HG03108 (cell line): ENCODE measurements around the gene MXD4.
"Not testable (repeated sequence)": the region's sequence is repeated elsewhere in the genome, so short reads cannot be mapped to it uniquely, and the experiment has no call there.

ENCODE experiments used
- ATAC-seq: cut with Tn5 transposase; IDR thresholded peaks from one replicate; pipeline ENCODE4 v1.9.1; 2021; ENCODE audit warnings: moderate library complexity; ENCODE audit not compliant: unreplicated experiment

MXD4 gene

DNA sequence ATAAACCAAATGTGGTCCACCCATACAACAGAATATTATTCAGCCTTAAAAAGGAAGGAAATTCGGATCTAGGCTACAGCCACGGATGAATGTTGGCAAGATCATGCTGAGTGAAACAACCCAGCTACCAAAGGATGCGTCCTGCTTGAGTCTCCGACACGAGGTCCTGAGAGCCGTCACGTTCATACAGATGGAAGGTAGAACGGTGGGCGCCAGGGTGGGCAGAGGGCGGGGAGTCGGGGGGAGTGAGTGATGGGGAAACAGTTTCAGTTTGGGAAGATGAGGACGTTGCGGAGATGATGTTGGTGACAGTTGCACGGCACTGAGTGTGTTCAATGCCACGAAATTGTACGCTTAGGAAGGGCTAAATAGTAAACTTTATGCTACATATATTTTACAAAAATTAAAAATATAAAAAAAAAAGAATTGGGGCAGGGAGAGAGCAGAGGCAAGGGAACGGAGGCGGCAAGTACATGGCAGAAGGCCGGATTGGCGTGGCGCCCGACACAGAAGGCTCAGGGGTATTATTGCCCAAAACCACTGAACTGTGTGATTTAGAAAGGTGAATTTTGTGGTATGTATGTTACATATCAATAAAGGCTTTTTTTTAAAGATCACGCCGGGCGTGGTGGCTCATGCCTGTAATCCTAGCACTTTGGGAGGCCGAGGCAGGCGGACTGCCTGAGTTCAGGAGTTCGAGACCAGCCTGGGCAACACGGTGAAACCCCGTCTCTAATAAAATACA lies 14.8 kb upstream of the MXD4 start:
- ATAC-seq = no peak

DNA sequence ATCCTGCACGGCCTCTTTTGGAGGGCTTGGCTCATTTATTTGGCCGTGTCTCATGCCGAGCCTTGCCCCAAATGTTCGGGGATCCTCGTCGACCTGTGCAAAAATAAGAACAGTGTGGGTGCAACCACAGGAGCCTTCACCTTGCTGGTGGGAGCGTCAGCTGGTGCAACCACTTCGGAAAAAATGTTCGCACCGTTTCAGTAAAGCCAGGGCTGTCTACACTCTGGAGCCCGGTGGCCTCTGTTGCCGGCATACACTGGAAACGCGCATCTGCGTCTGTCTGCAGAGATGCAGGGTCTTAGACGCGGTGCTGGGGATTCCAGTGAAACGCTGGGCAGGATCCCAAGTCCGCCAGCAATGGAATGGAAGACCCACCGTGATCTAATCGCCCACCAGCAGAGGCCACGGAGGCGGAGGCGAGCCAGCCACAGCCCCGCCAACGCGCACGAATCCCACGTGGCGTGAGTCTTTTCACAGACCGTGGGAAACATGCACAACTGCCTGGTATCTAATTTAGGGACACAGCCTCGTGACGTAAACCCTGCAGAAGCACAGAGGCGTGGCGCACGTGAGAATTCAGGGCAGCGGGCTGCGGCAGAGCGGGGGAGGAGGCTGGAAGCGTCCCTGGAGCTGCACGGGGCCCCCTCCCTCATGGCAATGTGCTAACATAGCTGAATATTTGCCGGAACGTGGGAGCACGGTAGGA lies 13.8 kb upstream of the MXD4 start:
- no peak for ATAC-seq

DNA sequence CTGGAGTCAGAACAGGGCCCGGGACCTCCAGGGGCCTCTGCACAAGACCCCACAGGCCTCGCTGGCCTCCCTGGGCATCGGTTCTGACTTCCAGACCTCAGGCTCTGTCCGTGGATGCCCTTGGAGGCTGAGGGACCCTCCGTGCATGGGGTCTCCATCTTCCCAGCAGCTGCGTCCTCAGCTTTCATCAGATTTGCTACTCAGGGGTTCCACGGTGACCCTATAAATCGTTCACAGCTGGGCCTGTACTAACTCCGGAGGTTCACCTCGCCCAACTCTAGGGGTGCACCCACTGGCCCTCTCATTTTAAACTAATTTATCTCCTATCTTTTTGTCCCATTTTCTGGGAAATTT lies 13.1 kb upstream of the MXD4 start:
- not testable (repeated sequence) for ATAC-seq

DNA sequence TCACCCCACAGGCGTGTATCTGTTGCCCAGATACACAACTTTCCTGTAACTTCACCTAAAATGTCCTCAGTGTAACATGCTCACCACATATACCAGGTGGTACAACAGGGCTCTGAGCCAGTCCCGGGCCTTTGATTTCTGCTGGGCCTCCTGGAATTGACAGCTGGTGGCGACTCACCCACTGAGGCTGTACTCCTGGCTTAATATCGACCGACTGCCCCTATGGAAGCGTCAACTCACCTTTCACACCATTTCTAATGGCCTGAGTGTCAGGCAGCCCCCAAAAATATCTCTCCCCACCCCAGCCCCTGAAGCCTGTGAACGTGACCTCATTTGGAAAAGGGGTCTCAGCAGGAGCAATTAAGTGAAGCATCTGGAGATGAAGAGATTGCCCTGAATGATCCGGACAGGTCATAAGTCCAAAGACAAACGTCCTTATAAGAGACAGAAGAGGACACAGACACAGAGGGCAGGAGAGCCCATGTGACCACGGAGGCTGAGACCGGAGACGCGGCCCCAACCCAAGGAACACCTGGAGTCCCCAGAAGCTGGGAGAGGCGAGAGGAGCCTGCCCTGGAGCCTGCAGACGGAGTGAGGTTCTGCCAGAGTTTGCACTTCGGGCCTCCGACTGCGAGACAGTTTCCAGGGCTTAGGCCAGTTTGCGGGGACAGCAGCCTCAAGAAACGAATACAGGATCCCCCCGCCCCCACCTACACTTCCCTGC lies 12.6 kb upstream of the MXD4 start:
- no peak for ATAC-seq

DNA sequence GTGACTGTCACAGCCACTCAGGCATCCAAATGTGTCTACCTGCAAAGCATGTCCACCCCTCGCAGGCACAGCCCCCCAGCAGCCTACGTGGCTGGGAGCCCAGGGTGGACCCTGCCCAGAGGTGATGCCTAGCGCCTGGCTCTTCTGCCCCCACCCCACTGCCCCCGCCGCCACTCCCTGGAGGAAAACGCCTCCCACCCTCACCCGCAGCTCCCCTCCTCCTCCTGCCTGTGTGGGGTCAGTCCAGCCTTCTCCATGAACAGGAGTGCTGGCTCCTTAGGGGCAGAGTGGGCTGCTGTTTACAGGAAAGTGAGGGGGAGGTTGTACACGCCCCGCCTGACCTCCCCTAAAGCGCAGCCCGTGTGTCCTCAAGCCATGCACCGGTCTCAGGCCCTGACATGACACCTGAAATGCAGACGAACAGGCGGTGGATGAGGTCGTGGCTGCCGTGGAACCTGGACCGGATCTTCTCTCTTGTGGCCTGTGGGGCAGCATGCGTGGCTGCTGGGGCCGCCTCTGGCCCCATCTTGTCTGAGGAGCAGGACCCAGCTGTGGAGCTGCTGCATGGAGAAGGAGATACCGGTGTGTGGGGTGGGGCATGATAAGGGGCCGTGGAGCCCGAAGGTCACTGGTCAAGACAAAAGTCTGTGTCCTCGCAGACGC lies 11.9 kb upstream of the MXD4 start:
- no peak for ATAC-seq

DNA sequence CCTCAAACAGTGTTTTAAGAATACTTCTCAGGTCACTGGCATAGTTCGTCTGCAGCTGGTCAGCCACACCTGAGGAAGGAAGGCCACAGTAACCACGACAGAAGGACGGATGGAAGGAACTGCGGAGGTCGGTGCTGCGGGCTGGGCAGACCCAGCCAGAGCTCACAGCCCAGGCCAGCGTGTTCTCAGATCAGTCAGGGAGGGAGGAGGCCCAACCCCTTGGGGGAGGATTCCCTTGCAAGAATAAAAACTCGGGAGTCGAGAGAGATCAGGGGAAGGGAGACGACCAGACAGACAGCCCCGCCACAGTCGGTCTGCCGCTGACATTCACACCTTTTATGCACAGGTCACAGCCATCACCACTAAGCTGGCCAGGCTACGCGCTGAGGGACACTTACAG lies 11.3 kb upstream of the MXD4 start:
- ATAC-seq = no peak

DNA sequence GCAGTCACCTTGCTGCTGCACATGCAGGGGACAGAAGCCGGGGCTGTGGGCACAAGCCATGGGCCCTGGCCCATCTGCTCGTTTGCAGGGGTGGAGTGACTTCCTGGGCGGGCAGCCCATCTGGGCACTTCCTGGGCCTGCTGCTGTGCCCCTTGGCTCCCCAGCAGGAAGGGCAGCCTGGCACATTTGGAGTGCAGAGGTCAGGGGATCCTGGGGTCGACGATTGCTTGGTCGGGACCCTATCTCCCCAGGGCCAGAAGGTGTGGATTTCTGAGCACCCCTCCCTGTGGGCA lies 10.9 kb upstream of the MXD4 start:
- no peak for ATAC-seq

DNA sequence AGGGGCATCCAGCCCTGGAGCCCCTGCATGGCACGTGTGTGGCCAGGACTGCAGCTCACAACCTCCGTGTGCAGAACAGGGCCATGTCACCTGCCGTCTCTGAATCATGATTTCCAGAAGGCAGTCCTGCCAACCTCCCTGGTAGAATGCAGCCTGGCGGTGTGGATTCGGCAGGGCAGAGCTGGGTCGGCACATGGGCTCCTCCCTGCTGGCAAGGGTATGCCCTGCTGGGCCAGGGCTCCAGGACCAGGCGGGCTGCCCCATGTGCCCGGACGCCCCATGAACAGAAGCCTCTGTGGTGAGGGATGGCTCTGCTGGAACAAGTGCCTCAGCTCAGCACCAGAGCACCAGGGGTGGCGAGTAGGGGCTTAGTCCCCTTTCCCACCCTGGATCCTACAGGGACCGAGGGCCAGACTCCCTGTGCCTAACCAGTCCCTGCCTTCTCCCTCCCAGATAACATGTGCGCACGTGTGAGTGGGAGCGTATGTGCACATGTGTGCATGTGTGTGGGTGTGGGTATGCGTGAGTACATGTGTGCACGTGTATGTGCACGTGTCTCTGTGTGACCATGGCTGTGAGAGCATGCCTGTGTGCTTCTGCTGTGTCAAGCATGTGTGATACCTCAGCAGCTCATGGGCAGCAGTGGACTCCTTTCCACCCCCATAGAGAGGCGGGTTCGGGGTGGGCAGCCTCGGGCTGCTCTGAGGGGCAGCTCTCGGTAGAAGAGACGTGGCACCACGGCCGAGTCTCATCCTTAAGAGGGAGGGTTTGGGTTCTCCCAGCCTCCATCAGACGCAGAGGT lies 10.3 kb upstream of the MXD4 start:
- no peak for ATAC-seq

DNA sequence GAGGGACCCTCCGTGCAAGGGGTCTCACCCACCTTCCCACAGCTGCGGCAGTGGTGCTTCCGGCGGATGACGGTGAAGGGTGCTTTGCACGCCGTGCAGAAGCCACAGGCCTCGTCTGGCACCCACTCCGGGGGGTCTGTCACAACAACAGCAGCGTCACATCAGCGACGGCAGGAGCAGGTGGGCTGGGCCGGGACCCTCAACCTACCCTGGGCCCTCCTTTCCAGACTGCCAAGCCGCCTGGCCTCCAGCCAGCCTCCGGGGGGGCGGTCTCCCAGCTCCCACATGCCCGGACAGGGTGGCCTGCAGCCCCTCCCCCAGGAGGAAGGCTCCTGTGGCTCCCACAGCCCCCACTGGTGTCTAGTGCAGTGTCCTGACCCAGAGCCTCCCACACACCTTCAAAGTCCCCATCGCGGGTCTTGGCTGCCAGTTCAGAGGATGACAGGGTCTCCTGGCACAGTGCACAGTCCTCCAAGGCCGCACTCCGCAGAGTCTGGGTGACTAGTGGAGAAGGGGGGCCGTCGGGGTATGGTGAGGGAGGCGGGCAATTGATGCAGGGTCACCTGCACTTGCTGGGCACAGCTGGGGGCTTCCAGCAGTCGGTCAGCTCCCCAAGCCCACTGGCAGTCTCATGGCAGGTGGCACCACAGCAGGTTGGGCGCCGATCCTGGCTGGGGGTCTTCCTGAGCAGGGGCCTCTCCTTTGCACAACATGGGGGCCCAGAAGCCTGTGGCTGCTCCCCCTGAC lies 9.5 kb upstream of the MXD4 start:
- ATAC-seq = no peak

DNA sequence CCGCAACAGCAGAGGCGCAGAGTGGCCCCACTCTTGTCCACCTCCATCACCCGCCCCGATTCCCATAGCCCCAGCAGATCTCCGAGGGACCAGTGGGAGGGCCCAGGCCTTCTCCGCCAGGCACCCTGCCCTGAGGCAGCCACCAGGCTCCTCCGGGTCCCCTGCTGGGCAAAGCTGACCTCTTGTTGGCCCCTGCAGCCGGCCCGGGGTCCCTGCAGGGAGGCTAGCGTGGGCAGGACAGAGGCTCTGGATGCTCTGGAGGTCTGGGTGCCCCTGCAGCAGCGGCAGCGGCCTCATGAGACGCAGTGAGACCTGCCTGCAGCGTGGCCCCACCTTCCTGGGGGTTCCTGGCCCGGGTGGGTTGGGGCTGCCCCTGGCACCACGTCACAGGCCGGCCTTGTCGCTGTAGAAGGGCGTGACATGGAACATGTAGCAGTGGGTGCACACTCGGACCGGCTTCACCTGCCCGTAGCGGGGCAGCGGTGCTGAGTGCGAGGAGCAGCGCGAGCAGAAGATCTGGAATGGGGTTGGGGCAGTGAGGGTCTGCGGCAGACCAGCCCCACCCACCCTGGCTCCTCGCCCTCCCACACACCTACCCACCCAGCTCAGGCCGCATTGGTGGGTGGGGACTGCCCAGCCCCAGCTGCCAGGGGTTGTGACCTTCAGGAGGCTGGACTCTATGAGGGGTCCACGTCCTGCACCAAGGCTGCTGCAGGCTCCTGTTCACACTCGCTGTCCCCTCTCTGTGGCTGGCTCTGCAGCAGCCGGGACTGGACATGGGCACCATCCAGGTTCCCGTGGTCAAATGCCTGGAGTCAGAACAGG lies 8.6 kb upstream of the MXD4 start:
- ATAC-seq = no peak

DNA sequence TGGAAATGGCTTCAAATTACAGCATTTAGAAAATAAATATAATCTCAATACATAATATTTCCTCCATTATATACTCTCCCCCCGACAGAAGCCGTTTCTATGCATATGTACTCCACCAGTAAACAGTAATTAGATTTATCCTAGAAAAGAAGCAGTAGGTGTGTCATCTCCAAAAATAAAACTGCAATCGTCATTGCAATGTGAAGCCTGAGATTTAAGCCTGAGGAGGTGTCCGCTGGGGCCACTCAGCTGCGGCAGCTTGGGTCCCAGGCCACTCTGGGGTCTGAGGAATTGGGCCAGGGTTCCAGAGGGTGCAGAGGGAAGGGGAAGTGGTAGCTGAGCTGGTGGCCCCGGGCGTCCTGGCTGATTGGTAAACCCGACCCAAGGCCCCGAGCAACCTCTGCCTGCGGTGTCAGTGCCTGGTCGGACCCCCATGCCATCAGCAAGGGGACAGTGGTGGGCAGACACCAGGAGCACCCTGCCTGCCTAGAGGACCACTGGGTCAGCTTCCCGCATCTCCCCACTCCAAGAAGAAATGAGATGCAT lies 7.8 kb upstream of the MXD4 start:
- ATAC-seq = no peak

DNA sequence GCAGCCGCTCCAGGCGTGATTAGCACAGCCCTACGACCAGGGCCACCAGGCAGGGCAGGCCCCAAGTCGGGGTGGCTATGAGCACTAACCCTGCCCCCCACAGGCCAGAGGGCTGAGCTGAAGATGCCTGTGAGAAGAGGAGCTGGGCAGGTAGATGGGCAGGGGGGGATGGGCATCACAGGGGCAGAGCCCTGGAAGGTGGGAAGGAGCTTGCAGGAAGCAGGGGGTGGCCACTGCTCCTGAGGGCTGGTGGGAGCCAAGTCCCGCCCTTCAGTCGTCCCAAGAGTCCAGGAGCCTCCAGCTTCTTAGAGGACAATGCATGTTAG lies 7.3 kb upstream of the MXD4 start:
- ATAC-seq = no peak

DNA sequence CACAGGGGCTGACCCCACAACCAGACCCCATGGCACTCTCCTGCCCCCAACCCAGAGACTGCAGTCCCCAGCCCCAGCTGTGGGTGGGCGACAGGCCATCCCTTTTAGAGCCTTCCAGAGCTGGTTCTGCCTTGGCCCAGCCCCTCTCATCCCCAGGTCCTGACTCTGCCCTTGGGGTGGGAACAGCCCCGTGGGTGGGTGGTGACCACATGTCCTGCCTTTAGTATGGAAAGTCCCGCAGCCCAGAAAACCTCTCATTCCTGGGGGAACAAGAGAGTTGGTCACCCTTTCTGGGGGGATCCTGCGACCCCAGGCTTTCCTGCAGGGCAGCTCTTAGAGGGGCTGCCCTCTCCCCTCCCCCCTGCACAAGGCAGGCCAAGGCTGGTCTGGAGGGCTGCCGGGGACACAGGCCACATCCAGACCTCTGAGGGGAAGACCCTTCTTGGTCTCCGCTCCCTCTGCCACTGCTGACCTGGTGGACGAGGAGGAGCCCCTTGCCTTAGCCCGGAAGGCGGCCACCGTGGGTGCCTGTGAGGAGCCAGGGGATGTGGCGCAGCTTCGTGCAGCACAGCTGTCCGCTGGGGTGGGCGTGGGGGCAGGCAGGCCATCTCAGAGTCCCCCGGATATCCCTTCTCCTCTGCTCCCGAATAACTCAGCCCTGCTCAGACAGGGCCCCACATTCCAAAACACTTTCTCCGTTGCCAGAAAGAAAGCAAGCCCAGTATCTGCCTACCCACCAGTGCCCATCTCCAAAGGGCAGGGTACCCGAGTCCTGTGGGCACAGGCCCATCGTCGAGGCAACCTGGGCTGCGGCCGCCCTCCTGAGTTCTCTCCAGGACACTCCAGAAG lies 6.7 kb upstream of the MXD4 start:
- no peak for ATAC-seq

DNA sequence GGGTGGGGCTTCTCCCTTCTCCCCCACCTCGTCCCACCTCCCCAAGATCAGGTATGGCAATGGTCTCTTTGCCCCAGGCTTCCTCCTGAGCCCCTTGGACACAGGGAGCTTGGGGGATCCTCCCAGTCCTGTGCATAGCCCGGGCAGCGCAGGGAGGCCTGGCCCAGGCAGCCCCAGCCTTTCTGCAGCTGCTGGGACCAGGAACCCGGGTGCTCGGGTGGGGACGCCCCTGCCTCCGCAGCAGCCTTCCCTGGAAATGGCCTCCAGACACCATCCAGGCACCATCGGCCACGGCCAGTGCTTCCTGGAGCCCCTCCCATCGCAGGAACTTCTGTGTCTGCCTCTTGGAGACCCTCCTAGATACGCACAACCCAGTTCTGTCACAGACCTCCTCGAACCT lies 5.9 kb upstream of the MXD4 start:
- ATAC-seq = no peak

DNA sequence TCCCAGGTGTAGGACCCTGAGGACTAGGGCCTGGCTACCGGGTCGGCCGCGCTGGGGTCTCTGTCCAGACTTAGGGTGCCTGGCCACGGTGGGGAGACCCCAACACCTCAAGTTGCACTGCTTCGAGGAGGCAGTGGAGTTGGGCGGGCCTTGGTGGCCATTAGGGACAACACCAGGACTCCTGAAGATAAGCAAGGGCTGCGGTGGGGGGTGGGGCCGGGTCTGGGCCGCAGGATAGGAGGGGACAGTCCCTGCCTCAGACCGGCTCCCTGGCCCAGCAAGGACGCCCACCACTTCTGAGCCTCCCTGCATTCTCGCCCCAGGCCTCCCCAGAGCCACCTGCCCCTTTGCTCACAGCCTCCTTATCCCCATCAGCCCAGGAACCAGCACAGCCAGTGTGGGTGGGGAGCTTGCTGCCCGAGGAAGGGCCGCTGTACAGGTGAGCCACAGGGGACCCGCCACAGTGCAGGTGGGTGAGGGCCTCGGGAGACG lies 5.5 kb upstream of the MXD4 start:
- no peak for ATAC-seq

DNA sequence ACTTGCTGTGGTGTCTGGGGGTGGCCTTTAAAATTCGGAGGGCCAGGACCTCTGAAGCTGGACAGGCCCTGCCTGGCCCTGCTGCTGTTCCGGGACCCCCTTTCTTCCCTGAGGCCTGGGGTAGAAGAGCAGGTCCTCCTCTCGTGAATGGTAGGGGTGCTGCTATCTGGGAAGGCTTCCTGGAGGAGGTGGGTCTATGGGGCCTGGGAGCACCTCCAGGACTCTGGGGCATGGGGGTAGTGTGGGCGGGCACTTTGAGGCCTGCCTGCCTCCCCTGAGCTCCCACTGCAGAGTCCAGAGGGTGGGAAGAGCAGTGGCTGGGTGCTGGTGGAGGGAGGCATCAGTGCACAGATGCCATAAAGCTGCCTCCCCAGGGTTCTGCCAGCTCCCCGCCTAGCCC lies 4.9 kb upstream of the MXD4 start:
- ATAC-seq = no peak

DNA sequence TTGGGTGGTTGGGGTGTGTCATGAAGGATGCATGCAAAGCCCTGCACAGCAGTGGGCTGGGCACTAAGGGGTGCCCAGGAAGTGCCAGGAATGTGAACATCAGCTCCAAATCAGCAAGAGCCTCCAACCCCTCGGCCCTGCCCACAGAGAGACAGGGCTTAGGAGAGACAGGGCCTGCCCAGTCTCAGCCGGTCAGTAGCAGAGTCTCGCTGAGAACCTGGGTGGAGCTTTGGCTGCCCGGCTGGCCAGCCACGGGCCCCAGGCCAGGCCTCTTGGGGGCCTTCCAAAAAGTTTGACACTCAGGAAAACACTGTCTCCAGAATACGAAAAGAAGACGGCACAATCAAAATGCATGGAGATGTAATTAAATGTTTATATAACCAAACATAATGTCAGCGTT lies 4.3 kb upstream of the MXD4 start:
- no peak for ATAC-seq
